ENCODE results near the gene ABL1.

ABL1 gene

GRCh38 chr9:130918101-130918825 is 83.2 kb downstream of the ABL1 start:
- DNase-seq (ENCODE audit: low read depth): no peak

- DNase-seq (ENCODE audit: low read depth): no peak
Observed at GRCh38 chr9:130918826-130919558, 83.9 kb downstream of the ABL1 start.

- DNase-seq (ENCODE audit: low read depth): no peak
Observed at GRCh38 chr9:130919559-130920145, 84.6 kb downstream of the ABL1 start.

DNA sequence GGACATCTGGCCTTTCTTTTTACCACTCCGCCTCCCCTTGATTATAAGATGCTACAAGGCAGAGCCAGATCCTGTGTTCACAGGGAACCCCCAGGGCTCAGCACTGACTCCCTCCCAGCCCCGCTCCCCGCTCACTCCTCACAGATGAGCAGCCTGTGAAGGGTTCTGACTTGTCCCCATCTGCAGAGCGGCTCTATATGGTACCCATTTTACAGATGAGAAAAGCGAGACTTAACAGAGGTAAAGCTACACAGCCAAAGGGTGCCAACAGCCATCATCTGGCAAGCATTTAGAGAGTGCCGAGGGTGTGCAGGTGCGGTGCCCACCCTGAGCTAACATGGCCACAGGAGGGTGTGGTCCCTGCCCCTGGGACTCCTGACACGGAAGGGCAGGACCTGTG is 85.2 kb downstream of the ABL1 start:
- no peak for DNase-seq (ENCODE audit: low read depth)

GRCh38 chr9:130920762-130921299 is 85.8 kb downstream of the ABL1 start:
- DNase-seq (ENCODE audit: low read depth): no peak

GRCh38 chr9:130921300-130921988 is 86.4 kb downstream of the ABL1 start:
- no peak for DNase-seq (ENCODE audit: low read depth)

GRCh38 chr9:130921989-130922892 is 87.2 kb downstream of the ABL1 start:
- DNase-seq (ENCODE audit: low read depth): no peak

DNA sequence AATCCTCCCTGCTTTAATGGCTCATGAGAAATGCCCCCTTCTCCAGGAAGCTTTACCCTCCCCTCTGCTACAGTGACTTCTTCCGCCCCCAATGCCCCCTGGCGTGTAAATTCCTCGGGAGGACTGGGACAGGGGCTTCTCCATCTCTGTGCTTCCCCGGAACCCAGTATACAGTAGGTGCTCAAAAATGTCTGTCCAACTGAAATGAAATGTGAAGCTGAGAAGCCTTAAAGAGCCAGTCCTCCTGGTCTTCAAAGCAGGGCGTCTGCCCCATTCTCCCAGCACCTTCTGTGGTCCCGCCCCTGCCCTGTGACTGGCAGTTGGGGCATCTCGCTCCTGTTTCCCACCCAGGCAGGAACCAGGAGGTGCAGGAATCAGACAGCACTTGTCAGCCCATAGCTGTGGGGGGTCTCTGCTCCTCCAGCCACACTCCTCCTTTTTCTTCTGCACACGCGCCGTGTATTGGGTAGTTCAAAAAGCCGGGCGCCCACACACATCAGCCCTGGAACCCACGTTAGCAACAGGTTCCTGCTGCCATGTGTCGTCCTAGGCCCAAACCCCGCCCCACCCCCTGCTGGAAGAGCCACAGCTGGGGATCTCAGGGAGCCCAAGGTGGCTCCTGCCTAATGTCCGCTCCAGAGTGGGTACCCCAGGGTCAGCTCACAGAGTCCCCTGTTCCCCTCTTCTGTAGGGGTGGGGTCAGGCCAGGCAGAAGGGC is 88.0 kb downstream of the ABL1 start:
- no peak for DNase-seq (ENCODE audit: low read depth)

DNA sequence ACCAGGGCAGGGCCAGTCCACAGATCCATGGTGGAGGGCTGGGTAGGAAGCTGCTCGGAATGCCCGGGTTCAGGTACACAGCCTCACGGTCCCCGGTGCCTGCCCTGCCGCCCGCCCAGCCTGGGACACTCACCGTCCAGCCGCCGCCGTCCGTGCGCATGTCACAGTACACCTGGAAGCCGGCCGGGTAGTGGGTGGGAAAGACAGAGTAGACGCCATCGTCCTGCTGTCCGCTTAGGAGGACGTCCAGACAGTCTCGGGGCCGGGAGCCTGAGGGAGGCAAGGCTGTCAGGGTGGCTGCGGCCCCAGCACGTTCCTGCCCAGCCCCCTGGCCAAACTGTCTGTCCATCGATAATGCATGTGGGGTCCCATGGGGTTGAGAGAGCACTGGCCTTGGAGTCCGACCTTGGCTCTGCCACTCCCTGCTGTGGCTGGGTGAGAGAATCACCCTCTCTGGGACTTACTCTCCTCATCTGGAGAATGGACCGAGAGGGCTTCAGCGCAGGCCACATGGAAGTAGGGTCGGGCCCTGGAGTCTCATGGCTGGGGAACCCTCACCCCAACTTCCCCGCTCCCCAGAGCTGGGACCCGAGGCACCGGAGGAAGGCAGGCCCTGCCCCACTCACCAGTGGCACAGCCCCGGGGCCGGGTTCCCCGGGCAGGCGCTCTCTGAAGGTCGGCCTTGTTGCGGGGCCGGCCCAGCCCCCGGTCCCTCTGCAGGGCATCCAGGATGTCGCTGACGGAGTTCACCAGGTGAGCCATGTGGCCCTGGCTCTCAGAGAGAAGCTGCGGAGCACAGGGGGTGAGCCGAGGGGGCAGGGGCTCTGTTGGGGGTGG is 88.8 kb downstream of the ABL1 start:
- DNase-seq (ENCODE audit: low read depth): no peak

GRCh38 chr9:130924448-130924788 is 89.4 kb downstream of the ABL1 start:
- DNase-seq (ENCODE audit: low read depth): no peak

DNA sequence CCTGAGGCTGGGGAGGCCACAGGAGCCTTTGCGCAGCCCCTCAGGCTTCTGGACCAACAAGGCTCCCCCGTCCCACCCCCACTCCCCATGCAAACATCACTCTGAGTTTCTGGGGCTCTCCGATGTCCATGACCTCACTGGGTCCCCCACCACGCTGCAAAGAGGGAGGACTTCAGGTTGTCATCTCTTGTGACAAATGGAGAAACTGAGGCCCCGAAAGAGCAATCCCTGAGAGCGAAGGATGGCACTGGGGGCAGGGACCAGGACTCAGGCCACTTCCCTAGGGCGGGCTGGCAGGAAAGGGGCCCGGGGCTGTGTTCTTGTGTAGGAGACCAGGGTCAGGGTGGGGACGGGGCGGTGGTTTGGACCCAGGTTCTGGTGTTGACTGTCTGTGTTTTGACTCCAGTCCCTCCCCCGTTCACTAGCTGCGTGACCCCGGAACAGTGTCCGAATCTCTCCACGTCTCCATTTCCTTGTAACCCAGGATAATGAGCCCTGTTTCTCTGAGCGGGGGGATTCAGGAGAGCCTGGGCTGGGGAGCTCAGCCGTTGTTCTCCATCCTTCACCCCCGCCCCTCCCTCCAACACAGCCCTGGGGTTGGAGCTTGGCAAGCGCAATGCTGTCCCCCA is 90.1 kb downstream of the ABL1 start:
- DNase-seq (ENCODE audit: low read depth): no peak

- DNase-seq (ENCODE audit: low read depth): no peak
Observed at GRCh38 chr9:130927338-130927737, 92.3 kb downstream of the ABL1 start.

DNA sequence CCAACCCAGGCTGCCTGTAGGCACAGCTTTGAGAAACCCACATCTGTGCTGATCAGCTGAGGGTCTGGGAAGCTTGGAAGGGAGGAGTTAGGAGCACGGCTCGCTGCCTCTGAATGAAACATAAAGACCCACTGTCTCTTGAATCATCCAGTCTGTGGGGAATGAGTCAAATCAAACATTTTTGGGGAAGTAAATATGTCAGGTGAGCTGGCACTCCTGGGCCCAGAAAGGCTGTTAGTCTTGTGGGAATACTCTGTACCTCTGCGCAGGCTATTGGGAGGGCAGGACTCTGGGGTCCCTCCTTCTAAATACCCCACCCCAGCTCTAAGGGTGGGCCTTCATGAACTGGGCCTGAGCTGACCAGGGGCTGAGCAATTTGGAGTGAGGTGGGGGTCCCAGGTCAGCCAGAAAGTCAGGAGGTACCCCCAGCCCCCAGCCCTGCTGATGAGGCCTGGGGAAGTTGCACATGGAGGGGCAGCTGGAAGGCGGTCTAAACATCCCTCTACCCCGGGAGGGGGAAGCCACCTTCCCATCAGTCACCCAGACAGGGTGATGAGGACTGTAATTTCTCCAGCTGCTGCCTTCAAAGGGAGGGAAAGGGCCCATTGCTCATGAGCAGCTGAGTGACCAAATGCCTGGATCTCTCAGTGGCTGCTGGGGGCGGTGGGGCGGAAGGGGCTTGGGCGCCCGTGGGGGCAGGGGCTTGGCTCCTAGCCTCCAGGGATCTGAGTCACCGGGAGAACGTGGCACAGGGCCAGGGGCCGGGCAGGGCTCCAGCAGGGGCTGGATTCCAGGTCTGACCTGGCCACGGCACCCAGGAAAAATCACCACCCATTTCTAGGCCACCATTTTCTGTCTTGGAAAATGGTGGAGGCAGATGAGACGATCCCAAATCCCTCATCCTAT is 93.2 kb downstream of the ABL1 start:
- DNase-seq (ENCODE audit: low read depth): no peak

DNA sequence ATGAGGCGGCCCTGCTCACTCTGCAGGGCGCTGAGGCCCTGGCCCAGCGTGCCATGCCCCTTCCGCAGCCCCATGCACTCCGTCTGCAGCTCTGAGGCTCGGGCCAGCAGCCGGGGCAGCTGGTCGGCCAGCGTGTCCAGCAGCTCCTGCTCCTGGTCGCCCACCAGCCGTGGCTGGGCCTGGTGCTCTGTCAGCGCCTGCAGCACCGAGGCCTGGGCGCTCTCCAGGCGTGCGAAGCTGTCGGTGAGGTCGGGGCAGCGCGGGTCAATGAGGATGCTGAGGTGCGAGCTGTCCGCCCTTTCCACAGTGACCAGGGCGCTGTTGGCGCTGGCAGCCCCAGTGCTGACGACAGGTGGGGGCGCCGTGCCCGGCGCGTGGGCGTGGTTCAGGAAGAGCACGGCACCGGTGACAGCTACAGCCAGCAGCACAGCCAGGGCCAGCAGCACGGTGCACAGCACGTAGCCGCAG is 94.6 kb downstream of the ABL1 start:
- no peak for DNase-seq (ENCODE audit: low read depth)

GRCh38 chr9:130930132-130930803 is 95.2 kb downstream of the ABL1 start:
- no peak for DNase-seq (ENCODE audit: low read depth)

DNA sequence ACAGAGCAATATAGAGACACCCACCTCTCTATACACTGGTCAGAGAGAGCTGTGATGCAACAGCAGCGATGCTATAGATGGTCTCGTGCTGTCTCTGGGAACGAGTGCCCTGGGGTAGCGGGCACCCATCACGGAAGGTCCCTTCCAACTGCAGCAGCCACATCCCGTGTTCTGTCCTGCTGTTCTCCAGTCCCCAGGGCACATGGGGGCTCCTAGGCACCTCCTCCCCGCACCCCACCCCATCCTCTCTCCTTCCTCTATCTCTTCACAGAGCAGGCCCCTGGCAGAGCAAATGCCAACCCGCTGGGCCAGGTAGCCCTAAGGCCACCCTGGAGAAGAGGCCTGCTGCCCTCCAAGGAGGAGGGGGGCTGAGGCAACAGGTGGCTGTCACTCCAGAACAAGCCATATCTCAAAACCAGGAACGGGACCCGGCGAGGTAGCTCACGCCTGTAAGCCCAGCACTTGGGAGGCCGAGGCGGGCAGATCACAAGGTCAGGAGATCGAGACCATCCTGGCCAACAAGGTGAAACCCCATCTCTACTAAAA is 95.8 kb downstream of the ABL1 start:
- no peak for DNase-seq (ENCODE audit: low read depth)

GRCh38 chr9:130931508-130932254 is 96.6 kb downstream of the ABL1 start:
- no peak for DNase-seq (ENCODE audit: low read depth)

All from activated T-helper 9 cell treated with anti-CD3 and anti-CD28 coated beads, Interleukin-2, amount 50 U/mL, for 16 hours (primary cell).